M059J (cell line): ENCODE measurements around the gene PTPRE. TPM values are rescaled to one million over a fixed set of nuclear protein-coding genes. Genes with fewer than 3 reads are reported as not detected.

ENCODE experiments used
- DNase-seq: peaks from one replicate; pipeline ENCODE4 v3.0.0-alpha.2; 2012; ENCODE audit warnings: low read depth
- total RNA-seq: library from RNA; depleted of rRNA; stranded (reverse); fragments of >200 nt; shearing (Covaris generic); gene quantifications from 2 replicates; pipeline ENCODE4 v1.2.3, GENCODE V29; 2014

The PTPRE gene
- total RNA-seq, 1 experiment from 2014 or later = 6.4 TPM

- DNase-seq = no peak
Observed at GRCh38 chr10:128043259-128044045, 136.5 kb downstream of the PTPRE start.

GRCh38 chr10:128044186-128044585, 137.3 kb downstream of the PTPRE start:
- DNase-seq = no peak

GRCh38 chr10:128044961-128045832, 138.3 kb downstream of the PTPRE start:
- DNase-seq = no peak

DNA sequence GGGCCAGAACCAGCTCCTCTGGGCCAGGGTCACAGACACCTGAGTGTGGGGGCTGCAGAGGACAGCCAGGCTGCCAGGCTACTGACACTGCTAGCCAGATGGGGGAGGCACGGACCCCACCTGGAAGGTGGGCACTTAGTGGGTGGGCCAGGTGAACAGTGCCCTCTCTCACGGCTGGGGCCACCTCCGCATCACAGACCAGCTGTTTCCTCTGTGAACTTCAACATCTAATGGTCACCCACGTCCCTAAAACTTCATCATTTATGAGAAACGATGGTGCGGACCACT, 138.9 kb downstream of the PTPRE start:
- no peak for DNase-seq

DNA sequence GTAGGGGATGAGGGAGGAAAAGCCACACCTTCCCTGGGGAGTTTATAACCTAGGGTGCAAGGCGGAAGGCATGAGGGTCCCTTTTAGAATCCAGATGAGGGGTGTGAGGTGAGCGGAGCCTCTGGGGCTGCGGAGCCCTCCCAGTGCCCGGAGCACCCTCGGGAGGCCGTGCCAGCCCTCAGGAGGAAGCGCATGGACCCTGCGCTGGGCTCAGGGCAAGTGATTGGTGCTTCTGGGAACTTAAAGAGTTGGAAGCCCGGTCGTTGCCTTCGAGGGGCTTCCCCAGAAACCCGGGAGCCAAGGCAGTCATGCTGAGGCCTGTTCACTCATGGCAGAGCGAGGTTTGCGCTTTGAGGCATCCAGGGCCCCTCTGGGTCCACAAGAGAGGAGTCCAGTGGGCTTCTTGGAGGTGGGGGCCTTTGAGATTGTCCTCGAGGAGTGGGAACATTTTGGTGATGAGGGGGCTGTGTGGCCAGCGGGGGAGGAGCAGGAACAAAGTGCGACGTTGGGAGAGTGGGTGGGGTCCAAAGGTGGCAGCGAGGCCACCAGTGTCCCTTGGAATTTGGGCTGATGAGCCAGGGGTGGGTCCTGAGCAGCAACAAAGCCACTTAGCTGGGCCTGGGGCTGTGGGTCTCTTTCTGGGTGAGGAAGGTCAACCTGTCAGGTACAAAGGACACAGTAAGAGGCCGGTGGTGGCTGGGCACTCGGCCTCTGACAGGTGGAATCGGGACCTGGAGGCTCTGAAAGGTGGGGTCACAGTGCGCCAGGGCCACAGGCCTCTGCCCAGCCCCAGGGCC, 139.5 kb downstream of the PTPRE start:
- no peak for DNase-seq

GRCh38 chr10:128046953-128047290, 140.0 kb downstream of the PTPRE start:
- no peak for DNase-seq

DNA sequence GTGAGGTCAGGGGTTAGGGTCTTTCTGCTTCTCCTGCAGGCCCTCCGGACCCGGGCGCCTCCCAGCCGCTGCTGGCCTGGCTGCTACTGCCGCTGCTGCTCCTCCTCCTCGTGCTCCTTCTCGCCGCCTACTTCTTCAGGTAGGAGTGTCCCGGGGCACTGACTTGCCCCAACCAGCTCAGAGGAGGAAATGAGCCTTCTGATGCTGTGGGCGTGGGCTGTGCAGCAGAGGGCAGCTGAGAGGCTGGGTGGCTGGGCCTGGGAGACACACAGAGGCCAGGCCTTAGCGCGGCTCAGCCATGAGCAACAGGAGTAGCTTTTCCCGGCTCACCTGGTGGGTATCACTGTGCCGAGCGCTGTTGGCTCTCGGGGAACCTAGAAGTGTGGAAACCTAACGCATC, 140.4 kb downstream of the PTPRE start:
- DNase-seq = no peak

- DNase-seq = no peak
Observed at GRCh38 chr10:128047991-128048818, 141.3 kb downstream of the PTPRE start.

GRCh38 chr10:128048819-128049210, 141.9 kb downstream of the PTPRE start:
- no peak for DNase-seq

GRCh38 chr10:128049226-128050120, 142.6 kb downstream of the PTPRE start:
- no peak for DNase-seq

GRCh38 chr10:128050121-128050516, 143.2 kb downstream of the PTPRE start:
- DNase-seq = no peak

DNA sequence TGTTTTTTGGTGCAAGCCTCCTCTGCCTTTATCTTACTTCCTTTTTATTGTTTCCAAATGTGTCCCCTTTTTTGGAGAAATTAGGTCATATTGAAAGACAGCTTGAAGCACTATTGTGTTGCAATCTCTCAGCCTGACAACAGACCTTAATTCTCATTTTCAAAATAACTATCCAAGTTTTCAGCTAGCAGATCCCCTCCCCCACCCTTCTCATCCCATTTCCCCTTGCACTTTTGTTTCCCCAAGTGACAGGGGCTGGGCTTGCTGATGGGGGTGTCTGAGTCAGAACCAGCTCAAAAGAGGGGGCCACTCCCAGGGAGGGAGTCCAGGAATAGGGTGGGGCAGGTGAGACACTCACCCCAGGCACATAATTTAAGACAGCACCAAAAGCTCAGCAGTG, 144.0 kb downstream of the PTPRE start:
- DNase-seq = no peak

- no peak for DNase-seq
Observed at GRCh38 chr10:128051548-128051947, 144.6 kb downstream of the PTPRE start.

DNA sequence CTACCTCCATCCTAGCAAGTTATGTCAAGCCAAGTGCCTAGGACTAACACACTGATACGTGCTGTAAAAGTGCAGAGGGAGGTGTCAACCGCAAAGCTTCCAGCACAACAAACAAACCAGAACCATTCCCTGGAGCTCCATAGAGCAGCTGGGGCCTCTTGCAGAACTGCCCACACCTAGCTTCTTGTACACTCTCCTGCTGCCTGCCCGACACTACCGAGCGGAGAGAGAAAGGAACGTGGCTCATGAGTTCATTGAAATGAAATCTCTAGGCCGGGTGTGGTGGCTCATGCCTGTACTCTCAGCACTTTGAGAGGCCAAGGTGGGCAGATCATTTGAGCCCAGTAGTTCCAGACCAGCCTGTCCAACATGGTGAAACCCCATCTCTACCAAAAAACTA, 145.8 kb downstream of the PTPRE start:
- DNase-seq = no peak

- DNase-seq = no peak
Observed at GRCh38 chr10:128053356-128053755, 146.5 kb downstream of the PTPRE start.

- DNase-seq = no peak
Observed at GRCh38 chr10:128054163-128054970, 147.5 kb downstream of the PTPRE start.

- DNase-seq = no peak
Observed at GRCh38 chr10:128055061-128055868, 148.4 kb downstream of the PTPRE start.

GRCh38 chr10:128056303-128057050, 149.6 kb downstream of the PTPRE start:
- DNase-seq = no peak
